NK-92 treated with Interleukin-12 subunit alpha and Interleukin-12 subunit beta, amount 100 ng/mL, for 24 hours (cell line): ENCODE measurements around the gene SMARCA5.
"Not testable (repeated sequence)": the region's sequence is repeated elsewhere in the genome, so short reads cannot be mapped to it uniquely, and the experiment has no call there.

ENCODE experiments used
- DNase-seq: peaks from one replicate; lab custom pipeline; 2025; lab: John Stamatoyannopoulos, UW

The SMARCA5 gene, protein sequence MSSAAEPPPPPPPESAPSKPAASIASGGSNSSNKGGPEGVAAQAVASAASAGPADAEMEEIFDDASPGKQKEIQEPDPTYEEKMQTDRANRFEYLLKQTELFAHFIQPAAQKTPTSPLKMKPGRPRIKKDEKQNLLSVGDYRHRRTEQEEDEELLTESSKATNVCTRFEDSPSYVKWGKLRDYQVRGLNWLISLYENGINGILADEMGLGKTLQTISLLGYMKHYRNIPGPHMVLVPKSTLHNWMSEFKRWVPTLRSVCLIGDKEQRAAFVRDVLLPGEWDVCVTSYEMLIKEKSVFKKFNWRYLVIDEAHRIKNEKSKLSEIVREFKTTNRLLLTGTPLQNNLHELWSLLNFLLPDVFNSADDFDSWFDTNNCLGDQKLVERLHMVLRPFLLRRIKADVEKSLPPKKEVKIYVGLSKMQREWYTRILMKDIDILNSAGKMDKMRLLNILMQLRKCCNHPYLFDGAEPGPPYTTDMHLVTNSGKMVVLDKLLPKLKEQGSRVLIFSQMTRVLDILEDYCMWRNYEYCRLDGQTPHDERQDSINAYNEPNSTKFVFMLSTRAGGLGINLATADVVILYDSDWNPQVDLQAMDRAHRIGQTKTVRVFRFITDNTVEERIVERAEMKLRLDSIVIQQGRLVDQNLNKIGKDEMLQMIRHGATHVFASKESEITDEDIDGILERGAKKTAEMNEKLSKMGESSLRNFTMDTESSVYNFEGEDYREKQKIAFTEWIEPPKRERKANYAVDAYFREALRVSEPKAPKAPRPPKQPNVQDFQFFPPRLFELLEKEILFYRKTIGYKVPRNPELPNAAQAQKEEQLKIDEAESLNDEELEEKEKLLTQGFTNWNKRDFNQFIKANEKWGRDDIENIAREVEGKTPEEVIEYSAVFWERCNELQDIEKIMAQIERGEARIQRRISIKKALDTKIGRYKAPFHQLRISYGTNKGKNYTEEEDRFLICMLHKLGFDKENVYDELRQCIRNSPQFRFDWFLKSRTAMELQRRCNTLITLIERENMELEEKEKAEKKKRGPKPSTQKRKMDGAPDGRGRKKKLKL

DNA sequence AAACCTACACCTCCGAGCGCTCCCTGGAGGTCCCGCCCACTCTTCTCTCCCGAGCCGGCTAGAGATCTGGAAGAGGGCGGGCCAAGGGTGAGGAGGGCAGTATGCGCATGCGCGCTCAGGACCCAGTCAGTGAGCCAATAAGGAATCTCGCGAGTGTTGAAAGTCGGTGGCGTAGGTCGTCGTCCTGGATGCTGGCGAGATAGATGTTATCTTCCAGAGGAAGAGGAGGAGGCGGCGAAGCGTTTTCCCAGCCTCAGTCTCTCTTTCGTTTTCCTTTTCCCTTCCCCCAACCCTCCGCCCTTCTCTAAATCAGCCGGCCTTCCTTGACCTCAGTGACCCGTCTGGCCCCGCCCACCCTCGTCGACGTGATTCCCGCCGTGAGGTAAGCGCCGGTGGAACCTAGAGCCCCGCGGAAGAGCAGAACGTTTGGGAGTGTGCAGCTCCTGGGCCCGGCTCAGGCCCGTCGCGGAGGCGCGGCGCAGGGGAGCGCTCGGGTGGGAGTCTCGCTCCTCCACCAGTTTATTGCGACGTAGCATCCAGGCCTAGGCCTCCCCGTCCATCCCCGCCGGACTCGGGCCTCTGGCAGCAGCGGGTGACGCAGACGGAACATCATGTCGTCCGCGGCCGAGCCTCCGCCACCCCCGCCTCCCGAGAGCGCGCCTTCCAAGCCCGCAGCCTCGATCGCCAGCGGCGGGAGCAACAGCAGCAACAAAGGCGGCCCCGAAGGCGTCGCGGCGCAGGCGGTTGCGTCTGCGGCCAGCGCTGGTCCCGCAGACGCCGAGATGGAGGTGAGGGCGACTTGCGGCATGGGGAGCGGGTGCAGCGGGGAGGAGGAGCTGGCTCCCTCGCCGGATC is at the start of gene SMARCA5:
SMARCA5 (plus strand) TSS at position 389 of the 855 bp plus-strand sequence; CDS start at position 612, 223 bp downstream.
- DNase-seq: peak; percentile 94

DNA sequence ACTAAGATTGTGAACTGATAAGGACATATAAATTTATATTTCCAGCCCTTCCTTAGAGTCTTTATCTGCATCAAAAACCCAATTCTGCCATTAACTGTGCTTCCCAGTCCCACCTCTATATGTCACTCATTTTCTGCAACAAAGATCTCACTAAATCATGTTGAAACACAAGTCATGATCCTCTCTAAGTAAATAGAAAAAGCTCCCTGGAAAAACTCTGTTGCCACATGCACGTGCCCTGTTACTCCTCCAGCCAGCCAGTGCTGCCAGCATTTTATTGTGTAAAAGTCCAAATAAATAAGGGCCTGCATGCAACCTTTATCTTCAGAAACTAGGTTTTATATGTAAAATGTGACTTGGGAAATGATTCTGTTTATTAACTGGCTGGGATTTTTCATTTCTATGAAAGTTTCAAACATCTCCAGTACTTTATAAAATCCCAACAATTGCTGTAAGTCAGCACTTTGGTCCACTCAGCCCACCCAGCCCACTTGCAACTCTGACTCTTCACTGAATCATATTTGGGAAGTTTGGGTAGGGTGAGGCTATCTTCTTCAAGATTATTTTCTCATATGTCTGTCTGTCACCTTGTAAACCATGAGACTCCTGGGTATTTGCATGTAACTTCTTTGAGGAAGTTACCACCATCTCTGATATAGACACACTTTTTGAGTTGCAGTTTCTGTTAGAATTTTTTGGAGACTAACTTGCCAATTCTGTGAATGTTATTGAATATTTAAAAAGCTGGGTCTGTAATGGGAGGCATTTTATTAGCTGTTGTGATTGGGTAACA is 40.0 kb upstream of the SMARCA5 start:
- DNase-seq: no peak

DNA sequence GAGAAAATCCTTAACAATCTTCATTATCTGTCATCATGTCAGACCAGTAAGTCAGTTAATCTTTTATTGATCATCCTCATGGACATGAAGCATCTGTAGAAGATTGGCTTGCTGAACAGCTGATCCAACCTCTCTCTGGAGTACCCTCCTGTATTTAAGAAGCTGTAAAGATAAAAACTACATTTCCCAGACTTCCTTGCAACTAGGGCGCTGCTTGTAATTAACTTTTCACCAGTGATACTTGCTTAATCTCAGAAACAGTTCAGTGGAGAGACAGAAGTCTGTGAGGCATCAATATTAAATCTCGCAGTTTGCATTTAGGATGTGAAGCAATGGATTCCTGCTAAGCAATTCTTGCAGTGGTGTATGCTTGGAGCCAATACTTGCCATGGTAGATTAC is 36.0 kb upstream of the SMARCA5 start:
- no peak for DNase-seq

DNA sequence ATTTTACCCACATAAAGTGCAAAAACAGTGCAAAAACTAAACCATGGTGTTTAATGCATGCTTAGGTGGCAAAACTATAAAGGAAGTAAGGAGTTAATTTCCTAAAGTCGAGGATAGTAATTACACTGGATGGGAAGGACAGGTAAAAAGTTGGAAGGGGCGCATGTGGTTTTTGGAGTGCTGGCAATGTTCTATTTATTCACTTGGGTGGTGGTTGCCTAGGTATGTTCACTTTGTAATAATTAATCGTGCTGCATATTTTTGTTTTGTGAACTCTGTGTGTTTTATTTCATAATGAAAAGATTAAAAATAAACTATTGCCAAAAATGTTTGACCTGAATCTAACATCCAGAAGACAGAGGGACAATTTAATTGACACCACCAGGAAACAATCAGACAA is 32.1 kb upstream of the SMARCA5 start:
- DNase-seq: no peak

DNA sequence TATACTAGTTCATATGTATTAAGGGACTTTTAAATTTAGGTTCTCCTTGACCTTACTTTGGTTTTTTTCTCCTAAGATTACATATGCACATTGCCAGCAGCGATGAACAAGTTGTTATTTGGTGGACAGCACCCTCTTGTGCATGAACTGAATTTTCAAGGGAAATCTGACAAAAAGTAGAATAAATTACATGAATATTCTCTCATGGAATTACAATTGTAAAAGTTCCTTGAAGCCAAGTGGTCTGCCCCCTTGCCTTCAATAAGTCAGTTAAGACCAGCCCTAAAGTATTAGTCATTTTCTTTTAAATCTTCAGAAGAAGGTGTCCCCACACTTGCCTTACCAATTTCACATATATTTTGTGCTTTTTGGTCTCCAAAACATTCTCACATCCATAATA is 30.7 kb upstream of the SMARCA5 start:
- DNase-seq: no peak

DNA sequence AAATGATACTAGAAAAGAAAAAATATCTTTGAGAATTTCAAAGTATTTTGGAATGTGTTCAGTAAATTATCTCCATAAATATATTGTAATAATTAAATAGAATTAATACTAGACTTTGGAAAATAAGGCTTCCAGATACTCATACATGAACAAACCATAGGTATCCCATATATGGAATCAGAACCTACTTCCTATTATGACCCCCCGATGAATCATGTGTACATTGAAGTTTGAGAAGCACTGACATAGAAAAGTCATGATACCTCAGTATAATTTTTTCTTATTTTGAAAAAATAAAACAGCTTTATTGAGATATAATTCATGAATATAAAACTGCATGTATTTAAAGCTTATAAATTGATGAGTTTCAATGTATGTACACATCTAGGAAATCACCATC is 27.2 kb upstream of the SMARCA5 start:
- no peak for DNase-seq

DNA sequence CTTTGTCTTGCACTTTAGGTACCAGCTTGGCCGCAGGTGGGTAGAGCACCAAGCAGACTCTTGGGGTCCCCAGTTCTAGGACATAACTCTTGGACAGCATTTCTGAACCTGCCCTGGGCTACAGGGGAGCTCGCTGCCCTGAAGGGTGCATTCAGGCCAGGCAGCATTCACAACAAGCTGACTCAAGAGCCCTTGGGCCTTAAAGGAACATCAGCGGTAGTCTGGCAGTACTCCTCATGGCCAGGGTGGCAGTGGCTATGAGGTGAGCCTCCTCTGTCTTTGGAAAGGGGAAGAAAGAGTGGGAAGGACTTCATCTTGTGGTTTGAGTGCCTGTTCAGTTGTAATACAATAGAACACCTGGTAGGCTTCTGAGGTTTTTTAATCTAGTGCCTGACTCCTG is 24.8 kb upstream of the SMARCA5 start:
- DNase-seq: no peak

DNA sequence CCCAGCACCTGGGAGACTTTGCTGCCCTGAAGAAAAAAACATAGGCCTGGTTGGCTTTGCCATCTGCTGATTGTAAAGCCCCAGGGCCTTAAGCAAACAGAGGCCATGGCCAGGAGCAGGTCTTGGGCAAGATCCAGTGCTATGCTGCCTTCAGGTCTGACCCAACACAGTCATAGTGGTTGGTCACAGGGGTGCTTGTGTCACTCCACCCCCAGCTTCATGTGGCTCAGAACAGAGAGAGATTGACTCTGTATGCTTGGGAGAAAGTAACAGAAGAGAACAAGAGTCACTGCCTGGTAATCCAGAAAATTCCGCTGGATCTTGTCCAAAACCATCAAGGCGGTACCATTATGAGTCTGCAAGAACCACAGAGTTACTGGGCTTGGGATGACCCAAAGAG is 24.4 kb upstream of the SMARCA5 start:
- no peak for DNase-seq

DNA sequence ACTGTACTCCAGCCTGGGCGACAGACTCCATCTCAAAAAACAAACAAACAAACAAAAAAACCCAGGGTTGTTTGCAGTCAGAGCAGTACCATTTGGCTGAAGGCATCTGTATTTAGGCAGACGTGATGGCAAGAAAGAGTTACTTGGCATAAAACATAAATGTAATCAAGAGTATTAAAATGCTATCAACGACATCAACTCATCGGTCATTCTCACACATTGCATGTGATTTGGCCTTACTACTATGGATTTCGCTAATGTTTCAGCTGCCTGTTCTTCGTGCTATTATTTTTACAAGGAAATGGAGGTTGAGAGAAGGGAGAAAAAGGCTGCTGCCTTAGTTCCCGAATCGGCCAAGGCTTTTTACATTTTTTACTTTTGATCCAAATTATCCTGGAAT is 15.5 kb upstream of the SMARCA5 start:
- no peak for DNase-seq

DNA sequence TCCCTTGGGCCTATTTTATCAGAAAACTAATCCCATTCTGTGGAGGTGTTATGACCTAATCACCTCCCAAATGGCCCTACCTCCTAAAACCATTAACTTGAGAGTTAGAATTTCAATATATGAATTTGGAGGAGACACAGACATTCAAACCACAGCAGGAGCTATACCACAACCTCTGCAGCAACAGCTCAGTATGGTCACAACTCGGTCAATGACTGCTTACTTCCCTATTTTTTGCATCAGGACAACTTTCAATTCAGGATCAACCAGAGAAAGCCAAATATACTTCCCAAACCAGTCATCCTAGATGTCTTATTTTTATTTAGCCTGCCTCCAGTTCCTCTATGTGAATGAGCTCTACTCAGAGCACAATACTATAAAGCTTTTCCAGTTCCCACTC is 11.3 kb upstream of the SMARCA5 start:
- no peak for DNase-seq

DNA sequence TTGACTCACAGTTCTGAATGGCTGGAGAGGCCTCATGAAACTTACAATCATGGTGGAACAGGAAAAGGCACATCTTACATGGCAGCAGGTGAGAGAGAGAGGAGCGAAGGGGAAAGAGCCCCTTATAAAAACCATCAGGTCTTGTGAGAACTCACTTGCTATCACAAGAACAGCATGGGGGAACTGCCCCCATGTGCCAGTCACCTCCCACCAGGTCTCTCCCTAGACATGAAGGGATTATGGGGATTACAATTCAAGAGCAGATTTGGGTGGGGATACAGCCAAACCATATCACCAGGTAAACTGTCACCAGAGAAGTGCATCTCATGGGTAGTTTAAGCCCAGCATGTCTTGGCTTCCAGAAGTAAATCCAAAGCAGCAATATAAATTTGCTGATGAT is 7.5 kb upstream of the SMARCA5 start:
- DNase-seq: no peak

DNA sequence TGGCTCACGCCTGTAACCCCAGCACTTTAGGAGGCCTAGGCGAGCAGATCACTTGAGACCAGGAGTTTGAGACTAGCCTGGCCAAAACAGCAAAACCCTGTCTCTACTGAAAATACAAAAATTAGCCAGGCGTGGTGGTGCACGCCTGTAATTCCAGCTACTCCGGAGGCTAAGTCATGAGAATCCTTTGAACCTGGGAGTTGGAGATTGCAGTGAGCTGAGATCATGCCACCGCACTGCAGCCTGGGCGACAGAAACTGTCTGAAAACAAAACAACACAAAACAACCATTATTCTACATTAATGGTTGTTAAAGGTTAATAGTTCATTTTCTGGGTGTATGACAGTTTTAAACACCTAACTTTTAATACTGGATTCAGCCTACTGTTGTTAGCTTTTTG is 1.6 kb upstream of the SMARCA5 start:
- no peak for DNase-seq

DNA sequence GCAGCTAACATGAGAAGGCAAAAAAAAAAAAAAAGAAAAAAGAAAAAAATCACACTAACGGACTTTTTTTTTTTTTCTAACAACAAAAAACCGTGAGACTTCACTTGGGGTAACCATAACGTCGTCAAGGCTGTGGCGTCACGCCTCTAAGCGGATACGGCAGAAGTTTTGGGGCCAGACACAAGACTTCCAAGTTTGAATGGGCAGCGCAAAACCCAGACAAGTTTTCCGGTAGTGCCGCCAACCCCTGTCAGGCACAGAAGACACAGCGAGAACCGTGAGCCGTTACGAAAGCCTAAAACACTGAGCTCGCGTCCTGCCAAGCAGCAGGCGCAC is 556 bp upstream of the SMARCA5 start:
- no peak for DNase-seq

DNA sequence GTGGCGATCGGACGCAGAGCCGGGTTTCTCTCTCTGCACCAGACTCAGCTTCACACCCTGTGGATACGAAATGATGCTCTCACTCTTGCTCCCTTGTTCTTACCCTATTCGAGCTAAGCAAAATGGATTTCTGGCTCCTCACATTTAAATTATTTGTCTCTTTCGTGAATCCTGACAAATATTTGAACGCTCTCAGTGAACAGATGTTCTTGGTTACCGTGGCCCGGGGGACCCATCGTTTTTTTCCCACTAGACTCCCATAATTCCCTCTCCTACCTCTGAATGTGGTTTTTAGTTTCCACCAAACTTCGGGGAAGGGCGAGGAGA is 630 bp downstream of the SMARCA5 start:
- DNase-seq: no peak

DNA sequence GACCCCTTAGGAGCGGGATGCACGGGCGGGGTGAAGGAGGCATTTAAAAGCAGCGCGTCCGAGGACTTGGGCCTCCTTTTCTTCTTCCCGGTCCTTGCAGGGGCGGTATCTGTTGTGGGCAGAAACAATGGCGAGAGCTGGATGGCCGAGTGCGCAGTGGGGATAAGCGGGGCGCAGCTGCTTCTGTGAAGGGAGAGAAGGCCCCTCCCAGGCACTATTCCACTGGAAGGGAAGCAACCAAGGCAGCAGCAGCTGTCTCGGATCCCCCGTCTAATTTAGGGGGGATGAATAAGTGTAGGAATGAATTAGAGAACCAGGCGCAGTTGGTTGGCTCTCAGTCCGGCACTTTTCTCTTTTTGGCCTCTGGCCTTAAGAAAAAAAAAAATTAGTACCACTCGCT is 995 bp downstream of the SMARCA5 start:
- DNase-seq: peak; percentile 6

DNA sequence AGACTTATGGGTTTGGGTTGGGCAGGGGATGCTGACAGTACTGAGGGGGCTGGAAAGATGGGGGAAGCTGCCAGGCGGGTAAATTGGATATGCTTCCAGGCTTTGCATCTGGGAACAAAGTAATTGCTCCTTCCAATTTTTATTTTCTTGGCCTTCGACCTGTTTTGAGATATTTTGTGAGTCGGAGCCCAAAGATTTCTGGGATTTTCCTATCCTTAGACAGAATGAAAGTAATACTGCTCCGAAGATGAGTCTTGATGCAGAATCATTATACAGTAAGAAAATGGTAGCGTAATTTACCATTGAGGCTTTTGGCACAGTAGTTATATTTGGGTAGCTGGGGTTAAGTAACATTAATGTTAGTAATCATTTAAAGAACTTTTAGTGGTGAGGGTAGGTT is 1.4 kb downstream of the SMARCA5 start:
- no peak for DNase-seq

DNA sequence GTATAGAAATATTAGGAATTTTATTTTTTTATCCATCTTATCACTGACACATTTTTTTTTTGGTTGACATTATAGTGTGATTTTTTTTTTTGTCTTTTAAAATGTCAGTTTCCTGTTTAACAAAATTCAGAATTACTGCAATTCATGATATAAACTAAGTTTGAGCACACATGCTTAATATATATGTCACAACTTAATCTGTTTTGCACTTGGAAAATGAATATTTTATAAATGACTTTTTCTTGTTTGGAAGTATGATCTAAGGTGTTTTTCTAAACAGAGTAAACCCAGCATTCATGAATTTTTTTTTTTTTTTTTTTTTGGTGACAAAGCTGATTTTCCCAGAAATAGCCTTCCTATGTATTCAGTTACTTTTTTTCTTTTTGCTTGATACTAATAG is 2.4 kb downstream of the SMARCA5 start:
- DNase-seq: no peak

DNA sequence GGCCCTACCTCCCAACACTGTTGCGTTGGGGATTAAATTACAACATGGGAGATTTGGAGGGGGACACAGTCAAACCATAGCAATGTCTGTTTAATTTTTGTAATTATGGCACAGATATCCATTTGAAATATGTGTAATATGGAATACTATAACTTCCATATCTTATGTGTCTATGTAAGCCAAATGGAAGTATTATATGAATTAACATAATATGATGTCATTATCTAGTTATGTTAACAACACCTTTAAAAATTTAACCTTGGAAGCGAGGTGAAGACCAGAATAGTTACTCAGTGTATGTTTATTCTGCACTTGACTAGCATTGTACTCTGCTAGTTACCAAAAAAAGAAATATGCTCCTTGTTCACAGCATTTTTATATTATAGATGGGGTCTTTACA is 4.3 kb downstream of the SMARCA5 start:
- no peak for DNase-seq

DNA sequence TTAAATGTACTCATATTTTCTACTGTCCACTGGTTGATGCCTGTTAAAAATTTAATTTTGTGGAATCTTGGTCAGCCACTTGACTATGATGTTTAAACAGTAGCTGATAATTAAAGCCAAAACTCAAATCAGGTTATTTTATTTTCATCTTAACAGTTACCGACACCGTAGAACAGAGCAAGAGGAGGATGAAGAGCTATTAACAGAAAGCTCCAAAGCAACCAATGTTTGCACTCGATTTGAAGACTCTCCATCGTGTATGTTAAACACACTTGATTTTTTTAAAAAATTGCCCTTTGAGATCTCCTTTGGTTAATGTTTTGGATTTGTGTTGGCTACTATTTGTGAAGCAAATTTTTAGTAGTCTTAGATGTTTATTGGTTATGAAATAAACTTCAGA is 10.7 kb downstream of the SMARCA5 start:
- no peak for DNase-seq

DNA sequence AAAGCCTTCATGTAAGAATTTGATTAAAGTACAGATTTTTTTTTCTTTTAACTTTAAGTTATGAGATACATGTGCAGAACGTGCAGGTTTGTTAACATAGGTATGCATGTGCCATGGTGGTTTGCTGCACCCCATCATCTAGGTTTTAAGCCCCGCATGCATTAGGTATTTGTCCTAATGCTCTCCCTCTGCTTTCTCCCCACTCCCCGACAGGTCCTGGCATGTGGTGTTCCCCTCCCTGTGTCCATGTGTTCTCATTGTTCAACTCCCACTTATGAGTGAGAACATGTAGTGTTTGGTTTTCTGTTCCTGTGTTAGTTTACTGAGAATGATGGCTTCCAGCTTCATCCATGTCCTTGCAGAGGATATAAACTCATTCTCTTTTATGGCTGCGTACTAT is 14.5 kb downstream of the SMARCA5 start:
- not testable (repeated sequence) for DNase-seq

DNA sequence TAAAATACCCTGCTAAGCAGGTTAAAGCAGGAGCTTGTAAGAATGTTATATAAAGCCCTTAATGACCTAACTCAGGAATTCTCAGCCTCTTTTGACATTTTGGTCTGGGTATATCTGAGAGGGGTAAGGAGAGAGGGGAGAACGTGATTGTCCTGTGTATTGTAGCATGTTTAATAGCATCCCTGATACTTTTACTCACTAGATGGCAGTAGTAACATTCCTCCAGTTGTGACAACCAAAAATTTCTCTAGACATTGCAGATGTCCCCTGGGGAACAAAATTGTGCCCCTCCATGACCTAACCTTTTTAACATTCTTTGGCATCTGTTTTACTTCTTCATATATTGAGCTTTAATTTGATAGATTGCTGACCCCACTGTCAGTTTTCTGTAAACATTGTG is 17.9 kb downstream of the SMARCA5 start:
- DNase-seq: no peak
